ENCODE results near the gene IMPDH2. TPM values are rescaled to one million over a fixed set of nuclear protein-coding genes. Genes with fewer than 3 reads are reported as not detected.

IMPDH2 gene
- total and polyA plus RNA-seq, 2 of the 4 experiments (the other 2 are of a cell fraction): 190 to 296 TPM

- Histone ChIP-seq H3K9me1 (ENCODE audit: insufficient read depth, low read length) (peaks cover 14% of the 10 kb centered on the region), H2BK20ac (ENCODE audit: low read depth, low read length) (no peak overlapping the region), H4K8ac (ENCODE audit: low read depth in 2 of 2, low read length in 2 of 2) (no peak overlapping the region), H3K56ac (ENCODE audit: extremely low read depth, insufficient read depth, low read length) (no peak overlapping the region), H3K9me3 (ENCODE audit: control insufficient read depth, insufficient read depth, low read length) (no peaks in the 10 kb centered on the region), H2AFZ (replicated peaks; ENCODE audit: low read length, poor library complexity) (peak overlapping the region; percentile 7), H3K4me2 (ENCODE audit: low read depth, low read length) (no peak overlapping the region), H3K27ac (ENCODE audit: insufficient read depth, low read length) (no peak overlapping the region), H3K4me3 (ENCODE audit: insufficient read depth, low read depth, low read length) (no peak overlapping the region), H3K4me1 (ENCODE audit: control insufficient read depth, insufficient read depth, low read length) (peaks cover 13% of the 10 kb centered on the region), H3K79me1 (ENCODE audit: low read depth in 1 of 2, low read length in 2 of 2) (peaks cover 20 to 92% of the 10 kb centered on the region in 2 experiments; a peak in 3 of 4 replicates), H3K4ac (ENCODE audit: low read depth, low read length) (no peak overlapping the region), H2AK9ac (replicated peaks; ENCODE audit: low read depth, low read length, poor library complexity) (peak overlapping the region; percentile 33), H4K5ac (ENCODE audit: low read depth, low read length) (no peak overlapping the region), H3K18ac (ENCODE audit: low read depth, low read length) (no peak overlapping the region), H4K91ac (ENCODE audit: insufficient read depth, low read depth, low read length) (no peak overlapping the region), H2BK120ac (ENCODE audit: low read depth, low read length) (no peak overlapping the region), H3K14ac (replicated peaks; ENCODE audit: low read depth, low read length) (no peak overlapping the region), H2AK5ac (ENCODE audit: low read depth, low read length) (no peak overlapping the region), H3K9ac (ENCODE audit: low read depth, low read length) (no peak overlapping the region), H2BK5ac (ENCODE audit: low read depth, low read length, poor library complexity, severe bottlenecking) (no peak overlapping the region), H3K27me3 (ENCODE audit: control insufficient read depth, insufficient read depth, low read length) (no peaks in the 10 kb centered on the region), H3K36me3 (ENCODE audit: control insufficient read depth, insufficient read depth, low read length) (peaks cover 52% of the 10 kb centered on the region), H2BK15ac (ENCODE audit: low read depth, low read length) (no peak overlapping the region), H3K23ac (ENCODE audit: low read depth, low read length) (no peak overlapping the region), H4K20me1 (ENCODE audit: insufficient read depth, low read length) (peaks cover 41% of the 10 kb centered on the region)
- DNase-seq (no peak), ATAC-seq (ENCODE audit: low read depth) (no peak)
- BruUV-seq (replicated peaks): no TSS peak
- ChIA-PET CTCF (no interaction called here), POLR2A (ENCODE audit: unreplicated experiment) (no interaction called here)
- TF ChIP-seq MAZ (IDR thresholded peaks at IDR 0.05; ENCODE audit: borderline replicate concordance, low read depth, low read length) (no peak), MAFK (IDR thresholded peaks at IDR 0.05; ENCODE audit: low read depth, low read length) (no peak), USF2 (IDR thresholded peaks at IDR 0.05; ENCODE audit: low read depth, low read length) (no peak), FOS (IDR thresholded peaks at IDR 0.05; ENCODE audit: low read depth, low read length) (no peak), SMC3 (IDR thresholded peaks at IDR 0.05; ENCODE audit: low read depth, low read length) (no peak), NFE2L2 (IDR thresholded peaks at IDR 0.05; ENCODE audit: low read depth, low read length) (no peak), RFX5 (IDR thresholded peaks at IDR 0.05; ENCODE audit: low read depth, low read length) (no peak), RAD21 (IDR thresholded peaks at IDR 0.05; ENCODE audit: low read length) (no peak), CEBPB (IDR thresholded peaks at IDR 0.05; ENCODE audit: low read depth, low read length) (no peak), POLR2A (IDR thresholded peaks at IDR 0.05; ENCODE audit: low read depth, low read length) (no peak), BHLHE40 (IDR thresholded peaks at IDR 0.05; ENCODE audit: low read depth, low read length) (no peak), MXI1 (IDR thresholded peaks at IDR 0.05; ENCODE audit: borderline replicate concordance, low read depth, low read length) (no peak), RCOR1 (IDR thresholded peaks at IDR 0.05; ENCODE audit: insufficient replicate concordance, low read length) (no peak), CHD1 (IDR thresholded peaks at IDR 0.05; ENCODE audit: low read depth, low read length) (no peak)
- TF ChIP-seq, protein P1, sequence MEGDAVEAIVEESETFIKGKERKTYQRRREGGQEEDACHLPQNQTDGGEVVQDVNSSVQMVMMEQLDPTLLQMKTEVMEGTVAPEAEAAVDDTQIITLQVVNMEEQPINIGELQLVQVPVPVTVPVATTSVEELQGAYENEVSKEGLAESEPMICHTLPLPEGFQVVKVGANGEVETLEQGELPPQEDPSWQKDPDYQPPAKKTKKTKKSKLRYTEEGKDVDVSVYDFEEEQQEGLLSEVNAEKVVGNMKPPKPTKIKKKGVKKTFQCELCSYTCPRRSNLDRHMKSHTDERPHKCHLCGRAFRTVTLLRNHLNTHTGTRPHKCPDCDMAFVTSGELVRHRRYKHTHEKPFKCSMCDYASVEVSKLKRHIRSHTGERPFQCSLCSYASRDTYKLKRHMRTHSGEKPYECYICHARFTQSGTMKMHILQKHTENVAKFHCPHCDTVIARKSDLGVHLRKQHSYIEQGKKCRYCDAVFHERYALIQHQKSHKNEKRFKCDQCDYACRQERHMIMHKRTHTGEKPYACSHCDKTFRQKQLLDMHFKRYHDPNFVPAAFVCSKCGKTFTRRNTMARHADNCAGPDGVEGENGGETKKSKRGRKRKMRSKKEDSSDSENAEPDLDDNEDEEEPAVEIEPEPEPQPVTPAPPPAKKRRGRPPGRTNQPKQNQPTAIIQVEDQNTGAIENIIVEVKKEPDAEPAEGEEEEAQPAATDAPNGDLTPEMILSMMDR (conservative IDR thresholded peaks at IDR 0.05; ENCODE audit: low read depth, low read length): no peak
- TF ChIP-seq, protein P2, sequence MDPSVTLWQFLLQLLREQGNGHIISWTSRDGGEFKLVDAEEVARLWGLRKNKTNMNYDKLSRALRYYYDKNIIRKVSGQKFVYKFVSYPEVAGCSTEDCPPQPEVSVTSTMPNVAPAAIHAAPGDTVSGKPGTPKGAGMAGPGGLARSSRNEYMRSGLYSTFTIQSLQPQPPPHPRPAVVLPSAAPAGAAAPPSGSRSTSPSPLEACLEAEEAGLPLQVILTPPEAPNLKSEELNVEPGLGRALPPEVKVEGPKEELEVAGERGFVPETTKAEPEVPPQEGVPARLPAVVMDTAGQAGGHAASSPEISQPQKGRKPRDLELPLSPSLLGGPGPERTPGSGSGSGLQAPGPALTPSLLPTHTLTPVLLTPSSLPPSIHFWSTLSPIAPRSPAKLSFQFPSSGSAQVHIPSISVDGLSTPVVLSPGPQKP (IDR thresholded peaks at IDR 0.05; ENCODE audit: borderline replicate concordance, low read depth, low read length): no peak
- intact Hi-C loops (cut with micrococcal nuclease): no loop called here
- in situ Hi-C loops (cut with MboI; ENCODE audit: low sequenced_read_pairs): no loop called here
- dilution Hi-C loops (cut with HindIII; ENCODE audit: low sequenced_read_pairs, unreplicated experiment): no loop called here
- no CpG with 5 or more reads among the region's 6 CpGs for WGBS, 2 experiments (ENCODE audit: extremely low coverage in 2 of 2, insufficient read length in 1 of 2)
Measured at GRCh38 chr3:49015765-49016164, 13.4 kb downstream of the IMPDH2 start.

All from IMR-90 (cell line).